GM04504 (cell line): Measurements from ENCODE around the gene TANC2.
"Not testable (repeated sequence)": the region's sequence is repeated elsewhere in the genome, so short reads cannot be mapped to it uniquely, and the experiment has no call there.

Experiments
- DNase-seq: peaks from one replicate; pipeline ENCODE4 v3.0.0-alpha.2; 2012; ENCODE audit warnings: low read depth

The TANC2 gene

GRCh38 chr17:62964506-62964905 lies 1.5 kb upstream of the TANC2 start:
- DNase-seq, result no peak

- DNase-seq, result no peak
Observed at GRCh38 chr17:62965174-62965685, 805 bp upstream of the TANC2 start.

GRCh38 chr17:62966426-62967204 lies 580 bp downstream of the TANC2 start:
- no peak for DNase-seq

- no peak for DNase-seq
Observed at GRCh38 chr17:62967205-62967529, 1.1 kb downstream of the TANC2 start.

GRCh38 chr17:62968445-62968923 lies 2.4 kb downstream of the TANC2 start:
- peak; percentile 75 for DNase-seq

- DNase-seq, result no peak
Observed at GRCh38 chr17:62970610-62971009, 4.6 kb downstream of the TANC2 start.

- no peak for DNase-seq
Observed at GRCh38 chr17:62971853-62972252, 5.8 kb downstream of the TANC2 start.

- DNase-seq, result no peak
Observed at GRCh38 chr17:62974788-62975187, 8.8 kb downstream of the TANC2 start.

- DNase-seq, result no peak
Observed at GRCh38 chr17:62975206-62975605, 9.2 kb downstream of the TANC2 start.

- not testable (repeated sequence) for DNase-seq
Observed at GRCh38 chr17:62976643-62977231, 10.7 kb downstream of the TANC2 start.

- DNase-seq, result no peak
Observed at GRCh38 chr17:62980842-62981241, 14.8 kb downstream of the TANC2 start.

GRCh38 chr17:62981933-62982332 lies 15.9 kb downstream of the TANC2 start:
- DNase-seq, result no peak

- DNase-seq, result no peak
Observed at GRCh38 chr17:62984801-62985200, 18.8 kb downstream of the TANC2 start.

- DNase-seq, result no peak
Observed at GRCh38 chr17:62986549-62986948, 20.5 kb downstream of the TANC2 start.

GRCh38 chr17:62987136-62987535 lies 21.1 kb downstream of the TANC2 start:
- no peak for DNase-seq

- DNase-seq, result no peak
Observed at GRCh38 chr17:62989501-62989900, 23.5 kb downstream of the TANC2 start.

- DNase-seq, result no peak
Observed at GRCh38 chr17:62994931-62995330, 28.9 kb downstream of the TANC2 start.

- DNase-seq, result no peak
Observed at GRCh38 chr17:62995377-62995885, 29.4 kb downstream of the TANC2 start.

- no peak for DNase-seq
Observed at GRCh38 chr17:62996221-62996620, 30.2 kb downstream of the TANC2 start.

GRCh38 chr17:62998166-62998565 lies 32.1 kb downstream of the TANC2 start:
- DNase-seq, result no peak

GRCh38 chr17:62998665-62999393 lies 32.8 kb downstream of the TANC2 start:
- no peak for DNase-seq

- no peak for DNase-seq
Observed at GRCh38 chr17:62999736-63000135, 33.7 kb downstream of the TANC2 start.
